Fibroblast of lung (primary cell): ENCODE data around the gene YBX1. TPM values are rescaled to one million over a fixed set of nuclear protein-coding genes. Genes with fewer than 3 reads are reported as not detected.

Experiments used
- DNase-seq, 2 donors: peaks; one replicate each; pipeline versions ENCODE4 v3.0.0 to v3.0.0-alpha.2; 2010; ENCODE audit warnings: low read depth in 2 of 2
- H2AFZ ChIP-seq: 2 replicates; pipeline ENCODE4 v1.5.1; 2012; ENCODE audit warnings: low read length, control low read depth, inconsistent platforms
- H3K27ac ChIP-seq: 2 replicates; pipeline ENCODE4 v1.5.1; 2011; ENCODE audit warnings: low read length, control low read depth; ENCODE audit not compliant: insufficient read depth
- H3K27me3 ChIP-seq: 2 replicates; pipeline ENCODE4 v1.5.1; 2011; ENCODE audit warnings: mild to moderate bottlenecking, low read length; ENCODE audit not compliant: control insufficient read depth, insufficient read depth
- H3K36me3 ChIP-seq: 2 replicates; pipeline ENCODE4 v1.5.1; 2011; ENCODE audit warnings: low read length; ENCODE audit not compliant: control insufficient read depth, insufficient read depth
- H3K4me1 ChIP-seq: 2 replicates; pipeline ENCODE4 v1.5.1; 2011; ENCODE audit warnings: low read length; ENCODE audit not compliant: control insufficient read depth, insufficient read depth; ENCODE audit errors: extremely low read depth
- H3K4me2 ChIP-seq: 2 replicates; pipeline ENCODE4 v1.5.1; 2011; ENCODE audit warnings: low read length, control low read depth; ENCODE audit not compliant: insufficient read depth; ENCODE audit errors: extremely low read depth
- H3K4me3 ChIP-seq, 4 experiments: fragments of 200-600 bp in 1 of 4; sonication (generic) in 1 of 4; replicated peaks in 1 of 4; 2 replicates each; pipeline ENCODE4 v1.5.1; 2011 to 2016; ENCODE audit warnings: low read length in 4 of 4, low read depth in 3 of 4, mild to moderate bottlenecking in 3 of 4, control low read depth in 2 of 4, inconsistent platforms in 1 of 4, mixed read lengths in 1 of 4; ENCODE audit not compliant: insufficient read depth in 1 of 4; ENCODE audit errors: control extremely low read depth in 1 of 4
- H3K79me2 ChIP-seq: 2 replicates; pipeline ENCODE4 v1.5.1; 2012; ENCODE audit warnings: mild to moderate bottlenecking, low read length, inconsistent platforms; ENCODE audit not compliant: control insufficient read depth, insufficient read depth
- H3K9ac ChIP-seq: 2 replicates; pipeline ENCODE4 v1.5.1; 2011; ENCODE audit warnings: mild to moderate bottlenecking, low read length, control low read depth; ENCODE audit not compliant: insufficient read depth
- H3K9me3 ChIP-seq: 2 replicates; pipeline ENCODE4 v1.5.1; 2012; ENCODE audit warnings: low read depth, low read length; ENCODE audit not compliant: control insufficient read depth, insufficient read depth
- H4K20me1 ChIP-seq: 2 replicates; pipeline ENCODE4 v1.5.1; 2011; ENCODE audit warnings: low read length; ENCODE audit not compliant: control insufficient read depth, insufficient read depth; ENCODE audit errors: extremely low read depth
- EZH2 ChIP-seq: IDR thresholded peaks from 2 replicates; pipeline ENCODE4 v1.5.1; 2012; ENCODE audit warnings: low read length, control low read depth, mild to moderate bottlenecking; ENCODE audit errors: missing control alignments
- polyA plus RNA-seq, 2 donors: library from polyadenylated mRNA; depleted of rRNA in 1 of 2; stranded (reverse) in 1 of 2; unstranded in 1 of 2; fragments of >200 nt; gene quantifications; 2 replicates each; pipeline ENCODE4 v1.2.1, GENCODE V29; 2011 to 2012; ENCODE audit warnings: missing spikeins in 1 of 2
- total RNA-seq: library from RNA; depleted of rRNA; stranded (reverse); fragments of >200 nt; gene quantifications from 2 replicates; pipeline ENCODE4 v1.2.1, GENCODE V29; 2014
- TF ChIP-seq, protein P1 (sequence below), 2 donors: IDR thresholded peaks in 1 of 2; conservative IDR thresholded peaks in 1 of 2; 1 replicate in 1 of 2; 2 replicates in 1 of 2; pipeline ENCODE4 v1.5.1; 2011 to 2012; ENCODE audit warnings: low read length in 2 of 2, control low read depth in 1 of 2, inconsistent platforms in 1 of 2, low read depth in 1 of 2, mild to moderate bottlenecking in 1 of 2

YBX1 gene
- total and polyA plus RNA-seq, 2 donors (not counting 1 experiment from before 2014, with no cell fraction given), result 795 to 799 TPM

DNA sequence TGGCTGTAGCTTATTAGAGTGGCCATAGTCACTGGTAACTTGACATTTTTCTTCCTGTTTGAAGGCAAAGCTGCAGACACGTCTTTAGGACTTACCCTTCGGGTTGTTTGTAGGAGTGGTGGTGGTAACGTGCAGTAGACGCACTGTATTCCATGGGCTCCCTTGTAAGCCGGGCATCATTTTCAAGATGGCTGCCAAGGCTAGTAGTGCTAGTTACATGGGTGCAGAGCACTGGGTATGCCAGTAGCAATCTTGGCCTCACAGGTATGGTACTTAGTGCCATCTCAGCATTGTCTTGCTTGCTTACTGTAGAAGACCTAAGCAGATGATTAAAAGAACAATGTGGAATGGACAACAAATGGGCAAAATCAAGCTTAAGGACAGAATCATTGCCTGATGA is 1.9 kb downstream of the YBX1 start:
- peak overlapping the region; percentile 96 for H3K4me2 ChIP-seq
- H2AFZ ChIP-seq, result no peak overlapping the region
- no peaks in the 10 kb centered on the region for H3K27me3 ChIP-seq
- H3K9ac ChIP-seq, result no peak overlapping the region
- peak overlapping the region; percentile 61 to 95 (median 78) for H3K4me3 ChIP-seq
- peaks cover 3% of the 10 kb centered on the region for H3K36me3 ChIP-seq
- TF ChIP-seq EZH2, result no peak
- TF ChIP-seq, protein P1, sequence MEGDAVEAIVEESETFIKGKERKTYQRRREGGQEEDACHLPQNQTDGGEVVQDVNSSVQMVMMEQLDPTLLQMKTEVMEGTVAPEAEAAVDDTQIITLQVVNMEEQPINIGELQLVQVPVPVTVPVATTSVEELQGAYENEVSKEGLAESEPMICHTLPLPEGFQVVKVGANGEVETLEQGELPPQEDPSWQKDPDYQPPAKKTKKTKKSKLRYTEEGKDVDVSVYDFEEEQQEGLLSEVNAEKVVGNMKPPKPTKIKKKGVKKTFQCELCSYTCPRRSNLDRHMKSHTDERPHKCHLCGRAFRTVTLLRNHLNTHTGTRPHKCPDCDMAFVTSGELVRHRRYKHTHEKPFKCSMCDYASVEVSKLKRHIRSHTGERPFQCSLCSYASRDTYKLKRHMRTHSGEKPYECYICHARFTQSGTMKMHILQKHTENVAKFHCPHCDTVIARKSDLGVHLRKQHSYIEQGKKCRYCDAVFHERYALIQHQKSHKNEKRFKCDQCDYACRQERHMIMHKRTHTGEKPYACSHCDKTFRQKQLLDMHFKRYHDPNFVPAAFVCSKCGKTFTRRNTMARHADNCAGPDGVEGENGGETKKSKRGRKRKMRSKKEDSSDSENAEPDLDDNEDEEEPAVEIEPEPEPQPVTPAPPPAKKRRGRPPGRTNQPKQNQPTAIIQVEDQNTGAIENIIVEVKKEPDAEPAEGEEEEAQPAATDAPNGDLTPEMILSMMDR (conservative IDR thresholded peaks at IDR 0.05 in 1 of 2, IDR thresholded peaks at IDR 0.05 in 1 of 2; ENCODE audit: low read depth in 1 of 2, low read length in 2 of 2), result no peak
- H3K9me3 ChIP-seq, result no peaks in the 10 kb centered on the region
- H3K79me2 ChIP-seq, result peaks cover 64% of the 10 kb centered on the region
- DNase-seq, result peak; percentile 11 to 19
- H4K20me1 ChIP-seq, result peaks cover 6% of the 10 kb centered on the region
- H3K4me1 ChIP-seq, result peaks cover 12% of the 10 kb centered on the region
- H3K27ac ChIP-seq, result no peak overlapping the region

DNA sequence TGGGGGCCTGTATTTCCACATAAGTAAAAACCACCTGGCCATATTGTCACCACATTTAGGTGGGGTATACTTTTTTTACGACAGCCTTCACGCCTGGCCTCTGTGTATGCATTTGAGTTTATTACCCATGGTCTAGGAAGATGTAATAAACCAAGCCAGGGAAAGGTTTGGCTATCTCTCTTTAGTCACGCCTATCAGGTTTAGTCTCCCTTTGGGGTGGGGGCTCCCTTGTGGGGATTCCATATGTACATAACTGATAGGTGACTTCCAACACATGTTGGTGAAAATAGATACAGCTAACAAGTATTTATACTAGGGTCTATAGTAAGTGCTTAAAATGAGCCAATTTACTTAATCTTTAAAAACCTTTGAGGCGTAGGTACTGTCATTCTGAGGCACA is 4.2 kb downstream of the YBX1 start:
- H3K4me1 ChIP-seq, result peaks cover 8% of the 10 kb centered on the region
- H3K27ac ChIP-seq, result no peak overlapping the region
- no peaks in the 10 kb centered on the region for H3K27me3 ChIP-seq
- H3K4me2 ChIP-seq, result no peak overlapping the region
- H2AFZ ChIP-seq, result no peak overlapping the region
- H3K9me3 ChIP-seq, result no peaks in the 10 kb centered on the region
- peaks cover 8% of the 10 kb centered on the region for H4K20me1 ChIP-seq
- H3K79me2 ChIP-seq, result peaks cover 86% of the 10 kb centered on the region
- TF ChIP-seq, protein P1 (conservative IDR thresholded peaks at IDR 0.05 in 1 of 2, IDR thresholded peaks at IDR 0.05 in 1 of 2; ENCODE audit: low read depth in 1 of 2, low read length in 2 of 2), result no peak
- no peak for TF ChIP-seq EZH2
- no peak for DNase-seq
- H3K9ac ChIP-seq, result no peak overlapping the region
- H3K4me3 ChIP-seq, result peak overlapping the region in 2 of 4 experiments; percentile 7 to 14
- peaks cover 3% of the 10 kb centered on the region for H3K36me3 ChIP-seq

DNA sequence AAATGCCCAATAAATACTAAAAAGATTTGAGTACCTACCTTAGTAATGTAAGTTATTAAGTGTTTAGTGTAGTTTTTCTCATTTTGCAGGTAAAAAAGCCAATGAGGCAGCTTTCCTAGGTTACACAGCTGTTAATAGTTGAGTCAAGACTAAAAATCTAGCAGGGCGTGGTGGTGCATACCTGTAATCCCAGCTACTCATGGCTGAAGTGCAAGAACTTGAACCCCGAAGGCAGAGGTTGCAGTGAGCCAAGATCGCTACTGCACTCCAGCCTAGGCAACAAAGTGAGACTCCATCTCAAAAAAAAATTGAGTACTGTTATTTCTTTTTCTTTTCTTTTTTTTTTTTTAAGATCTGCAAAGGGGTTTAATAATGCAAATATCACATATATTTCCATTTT is 7.7 kb downstream of the YBX1 start:
- Histone ChIP-seq H3K36me3 (no peaks in the 10 kb centered on the region), H4K20me1 (peaks cover 6% of the 10 kb centered on the region), H3K9me3 (no peaks in the 10 kb centered on the region)

More for the DNA sequence above, 7.7 kb downstream of the YBX1 start:
- TF ChIP-seq, protein P1 (conservative IDR thresholded peaks at IDR 0.05 in 1 of 2, IDR thresholded peaks at IDR 0.05 in 1 of 2; ENCODE audit: low read depth in 1 of 2, low read length in 2 of 2), result no peak
- TF ChIP-seq EZH2, result no peak
- Histone ChIP-seq H3K4me3 (no peak overlapping the region), H2AFZ (no peak overlapping the region), H3K79me2 (peaks cover 100% of the 10 kb centered on the region), H3K4me2 (no peak overlapping the region), H3K27me3 (no peaks in the 10 kb centered on the region), H3K9ac (no peak overlapping the region), H3K27ac (no peak overlapping the region), H3K4me1 (peaks cover under 1% of the 10 kb centered on the region)
- no peak for DNase-seq
